ENCODE results near the gene KANSL1L. TPM values are rescaled to one million over a fixed set of nuclear protein-coding genes. Genes with fewer than 3 reads are reported as not detected.
A peak's percentile ranks its signal among the peaks of the same experiment; 100 is the strongest.

KANSL1L gene
- total and polyA plus RNA-seq, 9 of the 15 experiments (the other 6 are each of a cell fraction or from before 2014, with no cell fraction given): 1.3 to 6.7 (median 2.4) TPM

DNA sequence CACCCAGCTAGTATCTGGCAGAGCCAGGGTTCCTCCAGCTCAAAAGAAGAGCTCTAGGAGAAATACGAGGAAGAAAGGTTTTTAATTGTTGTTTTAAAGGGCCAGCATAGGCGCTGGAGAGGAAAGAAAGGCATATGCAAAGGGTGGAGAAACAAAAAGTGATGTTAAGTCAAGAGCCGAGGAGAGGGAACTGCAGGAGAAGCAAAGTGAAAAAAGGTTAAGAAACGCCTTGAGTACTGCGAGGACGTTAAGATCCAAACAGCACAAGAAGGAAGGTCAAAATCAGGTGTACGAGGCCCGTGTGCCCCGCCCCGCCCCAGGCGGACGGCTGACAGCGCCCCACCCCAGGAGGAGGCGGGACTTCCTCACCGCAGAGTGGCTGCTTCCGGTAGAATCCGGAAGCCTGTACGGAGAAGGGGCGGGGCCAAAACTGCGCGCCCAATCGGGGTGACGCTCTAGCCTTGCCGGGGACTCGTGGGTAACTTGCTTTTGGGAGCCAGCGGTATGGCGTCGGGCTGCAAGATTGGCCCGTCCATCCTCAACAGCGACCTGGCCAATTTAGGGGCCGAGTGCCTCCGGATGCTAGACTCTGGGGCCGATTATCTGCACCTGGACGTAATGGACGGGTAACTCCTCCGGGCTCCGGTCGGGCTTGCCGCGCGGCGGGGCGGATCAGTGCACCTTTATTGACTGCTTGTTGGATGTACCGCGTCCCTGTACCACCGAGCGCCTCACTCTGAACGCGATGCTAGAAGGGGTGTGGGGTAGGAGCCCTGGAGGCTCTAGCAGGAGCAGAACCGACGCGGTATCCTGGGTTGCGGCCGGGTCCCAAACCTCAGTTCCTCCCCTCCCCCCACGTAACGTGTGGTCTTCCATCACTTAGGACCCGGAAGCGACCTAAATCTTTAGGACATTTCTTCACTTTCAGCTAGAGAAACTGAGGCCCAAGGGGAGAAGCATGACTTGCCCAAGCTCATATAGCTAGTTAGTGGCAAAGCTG, 168.8 kb downstream of the KANSL1L start, which contains the start of gene RPE (continued):
- TF ChIP-seq HCFC1 (IDR thresholded peaks at IDR 0.05; ENCODE audit: low read depth, low read length) (no peak; the same call in 1 of the 2 replicates), GABPB1 (CRISPR knock-in tag; IDR thresholded peaks at IDR 0.05) (peak; percentile 90), BRD9 (IDR thresholded peaks at IDR 0.05; ENCODE audit: low read depth, partially characterized antibody) (no peak), BHLHE40 (IDR thresholded peaks at IDR 0.05; ENCODE audit: low read length) (no peak), RBFOX2 (IDR thresholded peaks at IDR 0.05; ENCODE audit: low read depth, low read length) (peak; percentile 95), MAZ (CRISPR knock-in tag; conservative IDR thresholded peaks at IDR 0.05 in 1 of 2, IDR thresholded peaks at IDR 0.05 in 1 of 2) (peak; percentile 58 to 76; a peak in 2 of 4 replicates), TAF9B (IDR thresholded peaks at IDR 0.05; ENCODE audit: partially characterized antibody) (peak; percentile 50), ZNF764 (CRISPR knock-in tag; IDR thresholded peaks at IDR 0.05; ENCODE audit: low read depth) (no peak), CBFA2T3 (IDR thresholded peaks at IDR 0.05) (no peak), FIP1L1 (IDR thresholded peaks at IDR 0.05; ENCODE audit: low read depth, low read length, poor library complexity, severe bottlenecking) (no peak), SNIP1 (IDR thresholded peaks at IDR 0.05; ENCODE audit: low read depth) (no peak), CTBP1 (IDR thresholded peaks at IDR 0.05; ENCODE audit: borderline replicate concordance) (peak; percentile 28; the same call in 1 of the 2 replicates), SAP30 (IDR thresholded peaks at IDR 0.05; ENCODE audit: borderline replicate concordance, insufficient read depth, low read depth, low read length, poor library complexity, severe bottlenecking) (peak; percentile 61), GTF2E2 (tag; IDR thresholded peaks at IDR 0.05) (0 out of 2 replicates have a peak, but pooled peaks have one; percentile 44), KDM1A (IDR thresholded peaks at IDR 0.05) (no peak), KDM5B (IDR thresholded peaks at IDR 0.05; ENCODE audit: insufficient replicate concordance, low read depth, low read length) (peak; percentile 61), ZC3H4 (CRISPR knock-in tag; IDR thresholded peaks at IDR 0.05; ENCODE audit: borderline replicate concordance) (no peak), ZSCAN32 (CRISPR knock-in tag; IDR thresholded peaks at IDR 0.05) (no peak)
- TF ChIP-seq, protein P1, sequence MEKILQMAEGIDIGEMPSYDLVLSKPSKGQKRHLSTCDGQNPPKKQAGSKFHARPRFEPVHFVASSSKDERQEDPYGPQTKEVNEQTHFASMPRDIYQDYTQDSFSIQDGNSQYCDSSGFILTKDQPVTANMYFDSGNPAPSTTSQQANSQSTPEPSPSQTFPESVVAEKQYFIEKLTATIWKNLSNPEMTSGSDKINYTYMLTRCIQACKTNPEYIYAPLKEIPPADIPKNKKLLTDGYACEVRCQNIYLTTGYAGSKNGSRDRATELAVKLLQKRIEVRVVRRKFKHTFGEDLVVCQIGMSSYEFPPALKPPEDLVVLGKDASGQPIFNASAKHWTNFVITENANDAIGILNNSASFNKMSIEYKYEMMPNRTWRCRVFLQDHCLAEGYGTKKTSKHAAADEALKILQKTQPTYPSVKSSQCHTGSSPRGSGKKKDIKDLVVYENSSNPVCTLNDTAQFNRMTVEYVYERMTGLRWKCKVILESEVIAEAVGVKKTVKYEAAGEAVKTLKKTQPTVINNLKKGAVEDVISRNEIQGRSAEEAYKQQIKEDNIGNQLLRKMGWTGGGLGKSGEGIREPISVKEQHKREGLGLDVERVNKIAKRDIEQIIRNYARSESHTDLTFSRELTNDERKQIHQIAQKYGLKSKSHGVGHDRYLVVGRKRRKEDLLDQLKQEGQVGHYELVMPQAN (IDR thresholded peaks at IDR 0.05; ENCODE audit: borderline replicate concordance): peak; percentile 72
- TF ChIP-seq, protein P2, sequence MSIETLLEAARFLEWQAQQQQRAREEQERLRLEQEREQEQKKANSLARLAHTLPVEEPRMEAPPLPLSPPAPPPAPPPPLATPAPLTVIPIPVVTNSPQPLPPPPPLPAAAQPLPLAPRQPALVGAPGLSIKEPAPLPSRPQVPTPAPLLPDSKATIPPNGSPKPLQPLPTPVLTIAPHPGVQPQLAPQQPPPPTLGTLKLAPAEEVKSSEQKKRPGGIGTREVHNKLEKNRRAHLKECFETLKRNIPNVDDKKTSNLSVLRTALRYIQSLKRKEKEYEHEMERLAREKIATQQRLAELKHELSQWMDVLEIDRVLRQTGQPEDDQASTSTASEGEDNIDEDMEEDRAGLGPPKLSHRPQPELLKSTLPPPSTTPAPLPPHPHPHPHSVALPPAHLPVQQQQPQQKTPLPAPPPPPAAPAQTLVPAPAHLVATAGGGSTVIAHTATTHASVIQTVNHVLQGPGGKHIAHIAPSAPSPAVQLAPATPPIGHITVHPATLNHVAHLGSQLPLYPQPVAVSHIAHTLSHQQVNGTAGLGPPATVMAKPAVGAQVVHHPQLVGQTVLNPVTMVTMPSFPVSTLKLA (conservative IDR thresholded peaks at IDR 0.05): peak in 1 of 2 experiments; percentile 76; a peak in 3 of 4 replicates
- TF ChIP-seq, protein P3, sequence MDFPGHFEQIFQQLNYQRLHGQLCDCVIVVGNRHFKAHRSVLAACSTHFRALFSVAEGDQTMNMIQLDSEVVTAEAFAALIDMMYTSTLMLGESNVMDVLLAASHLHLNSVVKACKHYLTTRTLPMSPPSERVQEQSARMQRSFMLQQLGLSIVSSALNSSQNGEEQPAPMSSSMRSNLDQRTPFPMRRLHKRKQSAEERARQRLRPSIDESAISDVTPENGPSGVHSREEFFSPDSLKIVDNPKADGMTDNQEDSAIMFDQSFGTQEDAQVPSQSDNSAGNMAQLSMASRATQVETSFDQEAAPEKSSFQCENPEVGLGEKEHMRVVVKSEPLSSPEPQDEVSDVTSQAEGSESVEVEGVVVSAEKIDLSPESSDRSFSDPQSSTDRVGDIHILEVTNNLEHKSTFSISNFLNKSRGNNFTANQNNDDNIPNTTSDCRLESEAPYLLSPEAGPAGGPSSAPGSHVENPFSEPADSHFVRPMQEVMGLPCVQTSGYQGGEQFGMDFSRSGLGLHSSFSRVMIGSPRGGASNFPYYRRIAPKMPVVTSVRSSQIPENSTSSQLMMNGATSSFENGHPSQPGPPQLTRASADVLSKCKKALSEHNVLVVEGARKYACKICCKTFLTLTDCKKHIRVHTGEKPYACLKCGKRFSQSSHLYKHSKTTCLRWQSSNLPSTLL (IDR thresholded peaks at IDR 0.05): no peak

All from K562 (cell line).